Measurements from ENCODE around the gene FCRL3.
"Not testable (repeated sequence)": the region's sequence is repeated elsewhere in the genome, so short reads cannot be mapped to it uniquely, and the experiment has no call there.

Gene FCRL3, protein sequence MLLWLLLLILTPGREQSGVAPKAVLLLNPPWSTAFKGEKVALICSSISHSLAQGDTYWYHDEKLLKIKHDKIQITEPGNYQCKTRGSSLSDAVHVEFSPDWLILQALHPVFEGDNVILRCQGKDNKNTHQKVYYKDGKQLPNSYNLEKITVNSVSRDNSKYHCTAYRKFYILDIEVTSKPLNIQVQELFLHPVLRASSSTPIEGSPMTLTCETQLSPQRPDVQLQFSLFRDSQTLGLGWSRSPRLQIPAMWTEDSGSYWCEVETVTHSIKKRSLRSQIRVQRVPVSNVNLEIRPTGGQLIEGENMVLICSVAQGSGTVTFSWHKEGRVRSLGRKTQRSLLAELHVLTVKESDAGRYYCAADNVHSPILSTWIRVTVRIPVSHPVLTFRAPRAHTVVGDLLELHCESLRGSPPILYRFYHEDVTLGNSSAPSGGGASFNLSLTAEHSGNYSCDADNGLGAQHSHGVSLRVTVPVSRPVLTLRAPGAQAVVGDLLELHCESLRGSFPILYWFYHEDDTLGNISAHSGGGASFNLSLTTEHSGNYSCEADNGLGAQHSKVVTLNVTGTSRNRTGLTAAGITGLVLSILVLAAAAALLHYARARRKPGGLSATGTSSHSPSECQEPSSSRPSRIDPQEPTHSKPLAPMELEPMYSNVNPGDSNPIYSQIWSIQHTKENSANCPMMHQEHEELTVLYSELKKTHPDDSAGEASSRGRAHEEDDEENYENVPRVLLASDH

GRCh38 chr1:157700732-157701131 lies at the start of gene FCRL3:
FCRL3 (minus strand) TSS chr1:157700769; CDS start chr1:157700489, 280 bp downstream.
- DNase-seq (ENCODE audit: low spot score): no peak

DNA sequence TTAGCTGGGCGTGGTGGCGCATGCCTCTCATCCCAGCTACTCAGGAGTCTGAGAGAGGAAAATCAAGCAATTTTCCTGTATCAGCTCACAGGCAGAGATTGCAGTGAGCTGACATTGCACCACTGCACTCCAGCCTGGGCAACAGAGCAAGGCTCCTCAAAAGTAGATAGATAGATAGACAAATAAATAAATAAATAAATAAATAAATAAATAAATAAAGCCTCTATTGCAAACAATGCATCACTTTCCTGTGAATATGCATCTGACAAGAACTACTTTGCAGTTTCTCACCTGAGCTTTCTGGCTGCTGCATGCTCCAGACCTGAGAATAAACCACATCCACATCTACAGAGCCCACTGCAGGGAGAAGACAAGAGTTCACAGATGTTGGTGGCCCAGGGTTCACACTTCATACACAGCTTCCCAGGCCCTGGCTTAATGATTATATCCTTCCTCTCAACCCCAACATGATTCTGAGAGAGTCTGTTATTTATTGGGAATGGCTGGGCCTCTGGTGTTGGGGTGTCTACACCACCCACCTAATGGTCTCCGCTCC lies 47.8 kb upstream of the FCRL3 start:
- no peak for DNase-seq (ENCODE audit: low spot score)

DNA sequence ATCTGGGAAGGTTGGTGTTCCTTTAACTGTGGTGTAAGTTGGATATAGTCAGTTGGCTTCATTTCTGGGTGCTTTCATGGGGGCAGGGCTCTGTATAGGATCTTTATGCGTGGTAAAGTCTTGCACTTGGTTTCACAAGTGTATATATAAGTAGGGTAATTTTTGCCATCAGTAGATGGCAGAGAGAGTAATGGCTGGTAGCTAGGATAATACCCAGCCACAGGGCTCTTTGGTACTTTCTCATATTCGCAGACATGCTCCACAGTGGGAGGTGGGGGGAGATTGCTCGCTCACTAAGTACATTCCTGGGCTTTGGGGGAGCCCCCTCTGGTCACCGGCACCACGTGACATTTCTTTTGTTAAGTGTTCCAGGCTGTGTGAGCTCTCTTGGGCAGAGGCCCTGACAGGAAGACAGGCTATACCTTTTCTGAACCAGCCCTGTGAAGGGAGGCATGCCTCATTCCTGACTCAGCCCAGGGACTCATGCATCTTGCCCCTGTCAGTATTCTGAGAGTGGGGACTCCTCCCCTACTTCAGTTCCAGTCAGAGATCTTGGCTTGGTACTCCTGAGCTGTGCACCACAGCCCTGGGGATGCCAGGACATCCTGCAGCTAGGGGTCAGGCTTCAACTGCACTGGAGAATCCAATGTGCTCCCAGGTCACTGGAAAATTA lies 38.8 kb upstream of the FCRL3 start:
- peak; percentile 87 for DNase-seq (ENCODE audit: low spot score)

GRCh38 chr1:157735991-157736390 lies 35.4 kb upstream of the FCRL3 start:
- not testable (repeated sequence) for DNase-seq (ENCODE audit: low spot score)

DNA sequence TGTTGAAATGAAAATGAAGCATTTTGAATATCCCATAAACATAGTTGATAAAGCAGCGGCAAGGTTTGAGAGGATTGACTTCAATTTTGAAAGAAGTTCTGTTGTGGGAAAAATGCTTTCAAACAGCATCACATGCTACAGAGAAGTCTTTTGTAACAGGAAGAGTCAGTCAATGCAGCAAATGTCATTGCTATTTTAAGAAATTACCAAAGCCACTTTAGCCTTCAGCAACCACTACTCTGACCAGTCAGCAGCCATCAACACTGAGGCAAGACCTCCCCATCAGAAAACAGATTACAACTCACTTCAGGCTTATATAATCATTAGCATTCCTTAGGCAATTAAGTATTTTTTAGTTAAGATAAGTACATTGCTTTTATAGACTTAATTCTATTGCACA lies 33.8 kb upstream of the FCRL3 start:
- DNase-seq (ENCODE audit: low spot score): no peak

GRCh38 chr1:157732755-157733154 lies 32.2 kb upstream of the FCRL3 start:
- DNase-seq (ENCODE audit: low spot score): no peak

- no peak for DNase-seq (ENCODE audit: low spot score)
These were observed 24.6 kb upstream of the FCRL3 start for GRCh38 chr1:157725221-157725577.

DNA sequence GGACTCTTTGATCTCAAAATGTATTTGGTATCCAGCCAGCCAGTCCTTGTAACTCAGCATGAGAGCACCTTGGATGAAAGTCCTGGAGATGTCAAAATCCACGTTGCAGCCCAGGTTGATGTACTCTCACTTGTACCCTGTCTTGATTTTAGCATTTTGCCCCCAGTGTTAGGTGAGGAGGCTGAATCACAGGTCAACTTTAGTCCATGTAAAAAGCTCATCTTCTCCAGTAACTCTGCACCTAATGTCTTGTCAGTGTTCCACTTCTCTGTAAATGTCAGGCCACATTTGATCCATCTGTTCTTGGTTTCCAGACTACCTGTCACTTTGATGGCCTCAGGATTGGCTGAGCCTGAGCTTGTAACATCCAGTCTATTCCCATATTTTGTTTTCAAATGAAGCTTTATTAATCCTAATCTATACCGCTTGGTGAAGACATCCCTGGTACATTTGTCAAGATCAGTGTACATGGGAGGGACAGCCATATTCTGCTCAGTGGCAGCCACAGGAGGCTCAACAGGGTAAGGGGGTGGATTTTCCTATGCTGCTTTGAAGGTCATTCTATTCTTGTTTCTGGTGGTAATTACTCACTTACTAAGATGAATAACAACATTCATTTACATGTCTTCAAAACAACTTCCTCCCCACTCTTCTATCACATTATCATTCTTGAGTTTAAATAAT lies 24.1 kb upstream of the FCRL3 start:
- DNase-seq (ENCODE audit: low spot score): no peak

- DNase-seq (ENCODE audit: low spot score): no peak
These were observed 22.6 kb upstream of the FCRL3 start for GRCh38 chr1:157723157-157723556.

DNA sequence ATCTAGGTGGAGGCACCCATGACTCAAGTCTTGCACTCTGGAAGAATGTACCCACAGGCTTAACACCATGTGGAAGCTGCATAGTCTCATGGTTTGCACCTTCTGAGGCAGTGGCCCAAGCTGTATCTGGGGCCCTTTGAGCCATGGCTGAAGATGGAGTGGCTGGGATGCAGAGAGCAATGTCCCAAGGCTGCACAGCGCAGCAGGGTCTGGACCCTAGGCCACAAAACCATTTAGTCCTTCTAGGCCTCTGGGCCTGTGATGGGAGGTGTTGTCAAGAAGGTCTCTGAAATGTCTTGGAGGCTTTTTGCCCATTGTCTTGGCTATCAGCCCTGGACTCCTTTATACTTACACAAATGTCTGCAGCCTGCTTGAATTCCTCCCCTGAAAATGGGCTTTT lies 21.4 kb upstream of the FCRL3 start:
- no peak for DNase-seq (ENCODE audit: low spot score)

GRCh38 chr1:157715736-157716135 lies 15.2 kb upstream of the FCRL3 start:
- DNase-seq (ENCODE audit: low spot score): no peak

DNA sequence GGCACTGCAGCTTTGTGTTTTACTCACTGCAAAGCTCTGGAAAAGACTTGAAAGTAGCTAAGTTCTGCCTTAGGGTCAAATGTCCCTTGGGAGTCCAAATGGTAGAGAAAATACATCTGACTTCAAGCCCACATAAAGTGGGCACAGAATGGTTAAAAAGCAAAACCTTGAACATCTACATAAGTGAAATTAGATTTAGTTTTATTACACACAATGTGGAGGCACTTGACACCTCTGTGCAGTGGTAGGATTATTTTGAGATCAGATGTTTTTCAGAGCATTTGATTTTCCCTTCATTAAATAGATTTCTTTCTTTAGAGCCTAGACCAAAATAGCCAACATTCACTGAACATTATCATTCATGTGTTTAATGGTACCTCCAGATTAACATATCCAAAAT lies 11.2 kb upstream of the FCRL3 start:
- no peak for DNase-seq (ENCODE audit: low spot score)

- DNase-seq (ENCODE audit: low spot score): no peak
These were observed 4.3 kb upstream of the FCRL3 start for GRCh38 chr1:157704878-157705277.

DNA sequence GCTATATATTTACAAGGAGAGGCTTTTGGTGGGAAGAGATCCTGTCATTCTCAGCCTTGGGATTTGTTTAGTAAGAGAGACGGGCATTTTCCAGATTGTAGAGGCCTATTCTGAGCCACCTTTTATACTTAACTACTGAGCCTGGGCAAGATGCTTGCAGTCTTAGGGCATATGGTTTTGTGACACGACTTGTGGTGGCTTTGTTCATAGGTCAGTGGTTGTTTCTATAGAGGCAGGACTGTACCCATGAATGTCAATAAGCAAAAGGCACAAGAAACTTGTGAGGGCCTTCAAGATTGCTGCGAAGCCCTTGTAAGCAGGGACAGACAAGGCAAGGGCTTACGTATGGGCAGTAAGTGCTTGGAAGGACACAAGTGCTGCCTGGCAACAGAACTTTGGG lies 3.4 kb upstream of the FCRL3 start:
- no peak for DNase-seq (ENCODE audit: low spot score)

- no peak for DNase-seq (ENCODE audit: low spot score)
These were observed 1.8 kb upstream of the FCRL3 start for GRCh38 chr1:157702308-157702825.

DNA sequence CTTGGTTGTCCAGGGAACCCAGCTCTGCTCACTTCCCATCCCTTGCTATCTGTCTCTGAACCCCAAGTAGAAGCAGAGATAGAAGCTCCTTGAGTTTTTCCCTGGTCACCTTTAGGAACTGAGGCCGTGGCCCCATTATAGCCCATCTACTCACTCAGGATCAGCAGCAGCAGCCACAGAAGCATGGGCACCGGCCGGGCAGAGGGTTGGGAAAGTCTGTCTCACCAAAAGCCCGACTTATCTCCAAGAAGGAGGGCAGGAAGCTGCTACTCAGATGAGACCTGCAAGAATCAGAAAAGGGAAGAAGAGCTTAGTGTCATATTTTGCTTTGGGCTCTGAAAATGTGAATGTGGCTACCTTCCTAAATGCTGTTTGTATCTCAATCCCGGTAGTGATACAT lies 264 bp downstream of the FCRL3 start:
- DNase-seq (ENCODE audit: low spot score): no peak

- peak; percentile 7 for DNase-seq (ENCODE audit: low spot score)
These were observed 2.6 kb downstream of the FCRL3 start for GRCh38 chr1:157697781-157698569.

- DNase-seq (ENCODE audit: low spot score): no peak
These were observed 3.5 kb downstream of the FCRL3 start for GRCh38 chr1:157696966-157697628.

DNA sequence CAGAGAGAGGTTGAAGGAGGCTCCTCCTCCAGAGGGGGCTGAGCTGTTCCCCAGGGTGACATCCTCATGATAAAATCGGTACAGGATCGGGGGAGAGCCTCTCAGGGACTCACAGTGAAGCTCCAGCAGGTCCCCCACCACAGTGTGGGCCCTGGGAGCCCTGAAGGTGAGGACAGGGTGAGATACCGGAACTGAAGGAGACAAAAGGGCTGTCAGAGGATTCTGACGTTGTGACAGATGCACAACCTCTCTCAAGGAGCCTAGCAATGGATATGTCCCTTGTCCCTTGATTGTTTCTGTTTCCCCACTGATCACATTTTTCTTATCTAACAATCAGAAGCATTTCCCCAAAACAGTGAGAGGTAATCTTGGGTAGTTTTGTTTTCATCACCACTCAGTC lies 5.2 kb downstream of the FCRL3 start:
- no peak for DNase-seq (ENCODE audit: low spot score)

DNA sequence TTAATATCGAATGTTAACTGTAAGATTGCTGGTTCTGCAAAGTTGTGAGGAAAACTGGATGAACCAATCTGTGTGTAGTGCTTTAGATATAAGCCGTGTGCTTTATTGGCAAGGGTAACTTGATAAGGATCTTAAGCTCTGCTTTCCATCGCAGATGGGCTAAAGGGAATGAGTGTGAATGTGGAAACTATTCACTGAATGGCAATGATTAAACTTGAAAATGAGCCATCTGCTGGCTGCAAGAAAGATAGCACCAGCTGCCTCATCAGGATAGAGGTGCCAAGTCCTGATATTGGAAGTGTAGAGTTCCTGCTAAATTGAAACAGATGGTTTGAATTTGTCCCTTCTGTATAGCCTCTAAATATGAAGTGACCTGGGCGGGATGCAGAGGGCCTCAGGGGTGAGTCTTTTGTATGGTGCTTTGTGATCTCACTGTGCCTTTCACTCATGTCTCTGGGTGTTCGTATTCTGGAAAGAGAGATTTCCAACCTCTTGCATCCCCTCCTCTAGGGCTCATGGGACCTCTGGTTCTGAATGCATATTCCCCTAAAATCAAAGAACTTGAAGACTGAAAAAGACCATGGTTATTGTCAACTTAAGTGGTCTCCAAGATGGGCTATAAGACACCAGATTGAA lies 9.2 kb downstream of the FCRL3 start:
- peak; percentile 59 for DNase-seq (ENCODE audit: low spot score)

Measured in kidney tubule cell (primary cell).